Stimulated activated naive B cell treated with anti-CD40 and anti-IgM and Interleukin-4, amounts not matched to agents 10 μg/mL and 1 μg/mL and 100 μg/mL, for 72 hours (primary cell): ENCODE results near the gene ITPR2.

ENCODE experiments used
- ATAC-seq, 2 donors: fragments of 150-1000 bp; cut with Tn5 transposase; replicated peaks; 2 replicates each; pipeline ENCODE4 v1.10.0; 2021; ENCODE audit warnings: moderate library complexity in 1 of 2
- DNase-seq: peaks from one replicate; pipeline ENCODE4 v3.0.0; 2021
- H3K27ac Mint-ChIP-seq: one replicate; pipeline ENCODE4 v1.8.0; 2022; ENCODE audit warnings: mild to moderate bottlenecking, mixed read lengths
- H3K27me3 Mint-ChIP-seq, 2 donors: one replicate each; pipeline ENCODE4 v1.8.0; 2022; ENCODE audit warnings: mixed read lengths in 2 of 2
- H3K36me3 Mint-ChIP-seq, 2 donors: one replicate each; pipeline ENCODE4 v1.8.0; 2022; ENCODE audit warnings: mixed read lengths in 2 of 2, mild to moderate bottlenecking in 1 of 2
- H3K4me1 Mint-ChIP-seq, 2 donors: one replicate each; pipeline ENCODE4 v1.8.0; 2022; ENCODE audit warnings: mixed read lengths in 2 of 2, mild to moderate bottlenecking in 1 of 2
- H3K4me3 Mint-ChIP-seq, 2 donors: one replicate each; pipeline ENCODE4 v1.8.0; 2022; ENCODE audit warnings: mild to moderate bottlenecking in 2 of 2, mixed read lengths in 2 of 2, moderate library complexity in 1 of 2
- H3K9me3 Mint-ChIP-seq, 2 donors: one replicate each; pipeline ENCODE4 v1.8.0; 2022; ENCODE audit warnings: mixed read lengths in 2 of 2, mild to moderate bottlenecking in 1 of 2

The ITPR2 gene

GRCh38 chr12:26821212-26821701 lies 11.7 kb downstream of the ITPR2 start:
- H3K4me1 Mint-ChIP-seq, result peaks cover 23 to 32% of the 10 kb centered on the region in 2 donors
- no peaks in the 10 kb centered on the region for H3K9me3 Mint-ChIP-seq

DNA sequence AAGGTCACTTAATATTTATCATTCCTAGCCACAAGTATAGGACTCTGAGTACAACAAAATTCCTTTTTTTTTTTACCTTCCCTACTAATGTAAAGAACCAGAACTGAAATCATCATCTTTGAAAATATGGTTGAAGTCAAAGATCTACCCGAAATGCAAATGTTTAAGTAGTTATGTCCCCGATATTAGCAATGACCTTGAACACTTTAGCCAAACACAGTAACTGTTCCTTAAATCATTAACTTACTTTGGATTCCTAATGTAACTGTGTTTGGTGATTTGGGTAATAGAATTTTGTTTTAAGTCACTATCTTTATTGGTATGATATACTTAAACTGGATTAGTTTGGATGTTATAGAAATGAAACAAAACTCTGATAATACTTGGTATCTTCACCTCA lies 14.4 kb downstream of the ITPR2 start:
- peaks cover 19 to 22% of the 10 kb centered on the region in 2 donors for H3K4me1 Mint-ChIP-seq
- H3K27ac Mint-ChIP-seq, result no peak overlapping the region
- H3K36me3 Mint-ChIP-seq, result peaks cover 2 to 4% of the 10 kb centered on the region in 2 donors
- H3K9me3 Mint-ChIP-seq, result no peaks in the 10 kb centered on the region
- no peak for ATAC-seq
- H3K4me3 Mint-ChIP-seq, result no peak overlapping the region
- DNase-seq, result no peak
- no peaks in the 10 kb centered on the region for H3K27me3 Mint-ChIP-seq

More at GRCh38 chr12:26821212-26821701, 11.7 kb downstream of the ITPR2 start:
- Mint-ChIP-seq H3K27me3 (no peaks in the 10 kb centered on the region), H3K27ac (no peak overlapping the region), H3K36me3 (peaks cover 0 to 10% of the 10 kb centered on the region in 2 donors), H3K4me3 (no peak overlapping the region)
- no peak for ATAC-seq
- no peak for DNase-seq

DNA sequence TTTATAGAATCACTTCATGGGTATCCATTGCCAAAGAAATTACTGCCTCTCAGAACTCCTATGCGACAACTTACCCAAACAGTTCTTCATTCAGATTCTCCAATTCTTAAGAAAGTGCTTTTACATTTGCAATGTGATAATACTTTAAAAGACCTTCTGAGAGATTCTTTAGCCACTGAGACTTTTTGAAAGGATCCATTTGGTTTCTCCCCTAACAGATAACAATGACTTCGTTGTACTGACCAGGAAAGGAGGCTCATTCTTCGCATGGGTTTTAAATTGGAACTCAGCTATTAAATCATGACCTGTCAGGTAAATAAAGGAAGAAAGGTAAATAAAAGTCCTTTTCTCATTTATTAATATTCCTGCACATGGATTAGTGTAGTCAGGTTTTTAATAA lies 14.8 kb downstream of the ITPR2 start:
- H3K4me1 Mint-ChIP-seq, result peaks cover 19 to 22% of the 10 kb centered on the region in 2 donors
- no peaks in the 10 kb centered on the region for H3K27me3 Mint-ChIP-seq
- no peak overlapping the region for H3K4me3 Mint-ChIP-seq
- H3K27ac Mint-ChIP-seq, result no peak overlapping the region
- DNase-seq (no peak), ATAC-seq (no peak)
- H3K36me3 Mint-ChIP-seq, result peaks cover 2 to 7% of the 10 kb centered on the region in 2 donors
- no peaks in the 10 kb centered on the region for H3K9me3 Mint-ChIP-seq

DNA sequence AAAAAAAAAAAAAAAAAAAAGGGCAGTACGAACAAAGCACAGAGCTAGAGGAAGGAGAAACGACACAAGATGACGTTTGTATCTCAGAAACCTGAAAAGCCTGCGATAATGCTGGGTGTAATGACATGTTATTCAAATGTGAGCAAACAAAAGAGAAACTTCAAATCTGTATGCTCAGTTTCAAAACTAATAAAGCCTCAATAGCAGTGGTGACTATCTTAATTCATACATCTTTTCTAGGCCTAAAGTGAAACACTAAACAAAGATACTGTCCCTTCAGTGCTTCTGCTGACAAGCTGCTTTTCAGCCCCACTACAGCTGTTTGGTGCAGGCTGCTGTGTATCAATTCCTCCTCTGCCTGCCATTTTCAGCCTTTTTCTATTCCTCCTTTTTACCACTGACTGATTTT lies 15.8 kb downstream of the ITPR2 start:
- no peak overlapping the region for H3K27ac Mint-ChIP-seq
- no peaks in the 10 kb centered on the region for H3K27me3 Mint-ChIP-seq
- peak overlapping the region in 1 of 2 donors; percentile 29 for H3K4me3 Mint-ChIP-seq
- DNase-seq, result no peak
- H3K4me1 Mint-ChIP-seq, result peaks cover 19 to 22% of the 10 kb centered on the region in 2 donors
- H3K9me3 Mint-ChIP-seq, result no peaks in the 10 kb centered on the region
- peaks cover 5 to 7% of the 10 kb centered on the region in 2 donors for H3K36me3 Mint-ChIP-seq
- peak; percentile 60 to 61 for ATAC-seq

GRCh38 chr12:26813812-26814211 lies 19.2 kb downstream of the ITPR2 start:
- peaks cover 7% of the 10 kb centered on the region in 2 donors for H3K36me3 Mint-ChIP-seq
- H3K9me3 Mint-ChIP-seq, result no peaks in the 10 kb centered on the region
- no peak overlapping the region for H3K4me3 Mint-ChIP-seq
- H3K4me1 Mint-ChIP-seq, result peaks cover 12 to 25% of the 10 kb centered on the region in 2 donors
- DNase-seq (no peak), ATAC-seq (no peak)
- no peak overlapping the region for H3K27ac Mint-ChIP-seq
- no peaks in the 10 kb centered on the region for H3K27me3 Mint-ChIP-seq

- peaks cover 7 to 24% of the 10 kb centered on the region in 2 donors for H3K4me1 Mint-ChIP-seq
- H3K27me3 Mint-ChIP-seq, result no peaks in the 10 kb centered on the region
- no peak for DNase-seq
- H3K4me3 Mint-ChIP-seq, result no peak overlapping the region
- no peaks in the 10 kb centered on the region for H3K9me3 Mint-ChIP-seq
- no peak overlapping the region for H3K27ac Mint-ChIP-seq
- no peak for ATAC-seq
- H3K36me3 Mint-ChIP-seq, result peaks cover 8 to 9% of the 10 kb centered on the region in 2 donors
These were observed 22.7 kb downstream of the ITPR2 start for GRCh38 chr12:26810330-26810729.

DNA sequence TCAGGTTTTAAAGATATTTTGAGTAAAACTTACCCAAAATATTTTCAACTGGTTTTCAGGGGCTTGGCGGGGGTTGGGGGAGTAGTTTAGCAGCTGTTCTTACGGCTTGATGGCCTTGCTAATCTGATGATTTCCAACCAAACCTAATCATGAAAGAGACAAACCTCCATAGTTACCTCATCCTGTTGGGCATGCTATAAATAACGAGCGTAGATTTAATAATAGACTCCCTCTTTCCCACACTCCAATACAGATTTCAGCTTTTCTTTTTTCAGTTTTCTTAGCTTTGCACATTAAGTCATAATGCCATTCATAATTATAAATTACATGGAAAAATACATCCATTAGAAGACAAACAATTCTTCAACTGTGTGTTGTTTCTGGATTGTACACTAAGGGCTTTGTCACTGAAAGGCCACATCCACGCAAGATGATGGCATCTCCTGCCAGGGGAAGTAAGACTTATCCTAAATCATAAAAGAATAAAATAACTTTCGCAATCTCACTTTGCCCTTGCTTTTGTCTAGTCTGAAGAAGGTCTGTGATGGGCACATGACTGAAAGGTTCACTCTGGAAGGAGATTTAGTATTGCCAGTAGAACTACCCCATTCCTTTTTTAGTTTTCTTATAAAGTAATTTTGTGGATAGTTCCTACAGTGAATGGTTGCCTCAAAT lies 23.2 kb downstream of the ITPR2 start:
- no peak overlapping the region for H3K4me3 Mint-ChIP-seq
- H3K27ac Mint-ChIP-seq, result no peak overlapping the region

GRCh38 chr12:26808766-26809476 lies 24.1 kb downstream of the ITPR2 start:
- Mint-ChIP-seq H3K27ac (no peak overlapping the region), H3K36me3 (peaks cover 7 to 9% of the 10 kb centered on the region in 2 donors), H3K9me3 (no peaks in the 10 kb centered on the region), H3K4me3 (no peak overlapping the region), H3K4me1 (peaks cover 7 to 28% of the 10 kb centered on the region in 2 donors), H3K27me3 (no peaks in the 10 kb centered on the region)
- ATAC-seq (peak in 1 of 2 donors; percentile 16), DNase-seq (no peak)

More for the DNA sequence above, 23.2 kb downstream of the ITPR2 start:
- Mint-ChIP-seq H3K4me1 (peaks cover 7 to 24% of the 10 kb centered on the region in 2 donors), H3K9me3 (no peaks in the 10 kb centered on the region), H3K36me3 (peaks cover 7 to 9% of the 10 kb centered on the region in 2 donors), H3K27me3 (no peaks in the 10 kb centered on the region)
- no peak for ATAC-seq
- DNase-seq, result no peak

DNA sequence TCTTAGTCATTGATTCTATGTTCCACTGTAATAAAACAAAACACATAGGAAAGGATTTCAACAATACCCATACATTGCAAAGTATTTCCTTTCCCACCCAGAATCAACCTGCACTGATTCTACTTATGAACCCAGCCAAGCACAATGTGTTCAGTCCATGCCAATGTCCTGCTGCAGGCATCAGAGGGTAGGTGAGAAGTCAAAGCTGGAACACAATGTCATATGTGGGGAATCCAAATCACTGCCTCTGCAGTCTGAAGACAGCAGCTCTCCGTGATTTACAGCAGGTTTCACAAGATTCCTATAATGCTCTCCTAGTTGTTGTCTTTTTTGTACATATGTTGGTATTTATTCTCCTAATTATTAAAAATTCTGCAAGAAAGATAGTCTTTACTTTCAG lies 25.7 kb downstream of the ITPR2 start:
- H3K4me3 Mint-ChIP-seq, result no peak overlapping the region
- H3K4me1 Mint-ChIP-seq, result peaks cover 10 to 36% of the 10 kb centered on the region in 2 donors
- H3K27me3 Mint-ChIP-seq, result no peaks in the 10 kb centered on the region
- peaks cover 4 to 6% of the 10 kb centered on the region in 2 donors for H3K36me3 Mint-ChIP-seq
- no peak overlapping the region for H3K27ac Mint-ChIP-seq
- no peak for DNase-seq
- ATAC-seq, result no peak
- H3K9me3 Mint-ChIP-seq, result no peaks in the 10 kb centered on the region

GRCh38 chr12:26806556-26806955 lies 26.4 kb downstream of the ITPR2 start:
- DNase-seq, result no peak
- no peaks in the 10 kb centered on the region for H3K9me3 Mint-ChIP-seq
- peaks cover 10 to 36% of the 10 kb centered on the region in 2 donors for H3K4me1 Mint-ChIP-seq
- H3K27me3 Mint-ChIP-seq, result no peaks in the 10 kb centered on the region
- no peak overlapping the region for H3K4me3 Mint-ChIP-seq
- no peak for ATAC-seq
- no peak overlapping the region for H3K27ac Mint-ChIP-seq
- H3K36me3 Mint-ChIP-seq, result peaks cover 4 to 8% of the 10 kb centered on the region in 2 donors

DNA sequence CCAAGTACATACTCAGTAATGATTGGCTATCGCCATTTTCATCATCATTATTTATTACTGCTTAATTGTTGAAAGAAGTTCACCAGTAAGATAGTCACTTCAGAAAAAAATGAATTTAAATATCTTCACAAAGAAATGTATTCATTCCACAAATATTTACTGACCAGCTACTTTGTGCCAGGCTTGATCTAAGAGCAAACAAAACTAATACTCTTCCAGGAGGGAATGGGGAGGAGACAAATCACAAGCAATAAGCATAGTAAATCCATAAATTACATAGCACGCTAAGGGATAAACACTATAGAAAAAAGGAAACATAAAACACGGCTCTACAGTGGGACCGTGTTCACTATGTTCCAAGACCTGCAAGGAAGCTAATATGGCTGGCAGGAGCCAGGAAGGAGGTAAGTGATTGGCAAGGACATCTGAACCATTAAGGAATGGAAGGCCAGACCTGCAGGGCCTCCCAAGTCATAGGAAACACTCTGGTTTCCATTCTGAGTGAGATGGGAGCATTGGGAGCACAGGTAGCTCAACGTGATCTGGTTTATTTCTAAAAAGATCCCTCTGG lies 27.5 kb downstream of the ITPR2 start:
- Mint-ChIP-seq H3K9me3 (peaks cover 0 to 2% of the 10 kb centered on the region in 2 donors), H3K4me1 (peaks cover 10 to 40% of the 10 kb centered on the region in 2 donors), H3K27ac (no peak overlapping the region), H3K4me3 (no peak overlapping the region), H3K27me3 (no peaks in the 10 kb centered on the region), H3K36me3 (peaks cover 4 to 16% of the 10 kb centered on the region in 2 donors)
- DNase-seq (no peak), ATAC-seq (no peak)

GRCh38 chr12:26803552-26803951 lies 29.4 kb downstream of the ITPR2 start:
- H3K4me1 Mint-ChIP-seq, result peaks cover 15 to 43% of the 10 kb centered on the region in 2 donors
- H3K9me3 Mint-ChIP-seq, result peaks cover 0 to 2% of the 10 kb centered on the region in 2 donors
- DNase-seq (no peak), ATAC-seq (no peak)
- H3K27me3 Mint-ChIP-seq, result no peaks in the 10 kb centered on the region
- H3K4me3 Mint-ChIP-seq, result no peak overlapping the region
- no peak overlapping the region for H3K27ac Mint-ChIP-seq
- H3K36me3 Mint-ChIP-seq, result peaks cover 2 to 18% of the 10 kb centered on the region in 2 donors

DNA sequence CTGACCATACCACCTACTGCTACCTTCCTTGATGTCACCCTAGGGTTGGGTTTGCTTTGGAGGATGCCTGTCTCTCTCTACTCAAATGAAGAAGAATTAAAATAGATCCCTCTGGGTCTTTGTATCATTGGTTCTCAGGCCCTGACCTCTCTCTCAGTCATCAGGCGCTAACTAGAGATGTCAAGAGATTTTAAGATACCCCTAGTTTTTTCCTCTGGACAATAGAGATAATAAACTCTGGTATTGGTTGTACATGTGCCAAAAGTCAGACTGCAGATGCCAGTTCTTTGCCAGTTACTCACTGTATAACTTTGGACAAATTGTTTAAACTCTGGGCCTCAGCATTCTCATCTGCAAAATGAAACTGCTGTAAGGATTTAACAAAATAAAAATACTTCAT lies 31.5 kb downstream of the ITPR2 start:
- no peak for ATAC-seq
- H3K4me3 Mint-ChIP-seq, result no peak overlapping the region
- peaks cover 2 to 18% of the 10 kb centered on the region in 2 donors for H3K36me3 Mint-ChIP-seq
- H3K9me3 Mint-ChIP-seq, result peaks cover 0 to 2% of the 10 kb centered on the region in 2 donors
- no peak overlapping the region for H3K27ac Mint-ChIP-seq
- peaks cover 16 to 45% of the 10 kb centered on the region in 2 donors for H3K4me1 Mint-ChIP-seq
- H3K27me3 Mint-ChIP-seq, result no peaks in the 10 kb centered on the region
- DNase-seq, result no peak

- Mint-ChIP-seq H3K4me3 (no peak overlapping the region), H3K4me1 (peaks cover 15 to 45% of the 10 kb centered on the region in 2 donors), H3K27ac (no peak overlapping the region), H3K36me3 (peaks cover 2 to 18% of the 10 kb centered on the region in 2 donors), H3K9me3 (peaks cover 0 to 2% of the 10 kb centered on the region in 2 donors), H3K27me3 (no peaks in the 10 kb centered on the region)
- no peak for DNase-seq
- ATAC-seq, result no peak
These were observed 32.1 kb downstream of the ITPR2 start for GRCh38 chr12:26800858-26801257.
